ENCODE data around the gene GABRG1.

Gene GABRG1
- total RNA-seq, result 0 reads per million in 2 experiments

DNA sequence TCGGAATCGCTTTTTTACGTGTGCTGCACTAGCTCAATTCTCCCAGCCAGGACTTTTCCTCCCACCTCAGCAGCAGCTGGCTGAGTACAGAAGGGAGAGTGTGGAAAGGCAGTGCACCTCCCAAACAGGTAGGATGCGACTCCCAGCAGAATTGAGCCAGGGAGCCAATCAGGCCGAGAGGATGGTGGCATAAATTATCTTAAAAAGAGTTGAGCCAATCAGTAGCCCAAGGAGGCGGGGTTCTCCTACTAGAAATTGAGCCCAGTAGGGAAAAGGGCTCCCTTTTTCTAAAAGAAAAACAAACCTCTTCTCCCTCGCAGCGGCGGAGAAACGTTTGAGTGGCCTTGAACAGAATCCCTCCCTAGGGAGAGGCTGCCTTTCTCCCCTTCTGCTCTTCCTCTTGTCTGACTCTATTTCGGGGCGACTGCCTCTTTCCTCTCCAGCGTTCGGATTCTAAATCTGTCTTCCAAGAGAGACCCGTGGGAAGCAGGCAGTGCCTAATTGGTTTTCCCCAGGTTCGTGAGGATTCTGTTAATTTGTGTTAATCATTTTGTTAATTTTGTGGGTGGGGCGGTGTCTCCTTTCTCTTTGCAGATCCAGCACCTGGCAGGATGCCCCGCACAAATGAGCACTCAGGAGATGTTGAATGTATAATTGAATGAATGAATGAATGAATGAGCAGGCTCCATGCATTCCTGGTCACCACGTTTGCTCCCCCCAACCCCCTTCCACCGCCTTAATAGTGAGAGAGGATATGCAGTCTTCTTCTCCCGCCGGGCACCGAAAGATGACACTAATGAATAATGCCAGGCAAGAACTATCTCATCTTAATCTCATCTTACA lies at the start of gene GABRG1:
GABRG1 (minus strand) TSS at position 142 of the 843 bp plus-strand sequence; CDS start at position 1, 141 bp downstream.
- no peak for DNase-seq (ENCODE audit: low read depth)

- no peak for DNase-seq (ENCODE audit: low read depth)
Measured at GRCh38 chr4:46146993-46147392, 23.1 kb upstream of the GABRG1 start.

DNA sequence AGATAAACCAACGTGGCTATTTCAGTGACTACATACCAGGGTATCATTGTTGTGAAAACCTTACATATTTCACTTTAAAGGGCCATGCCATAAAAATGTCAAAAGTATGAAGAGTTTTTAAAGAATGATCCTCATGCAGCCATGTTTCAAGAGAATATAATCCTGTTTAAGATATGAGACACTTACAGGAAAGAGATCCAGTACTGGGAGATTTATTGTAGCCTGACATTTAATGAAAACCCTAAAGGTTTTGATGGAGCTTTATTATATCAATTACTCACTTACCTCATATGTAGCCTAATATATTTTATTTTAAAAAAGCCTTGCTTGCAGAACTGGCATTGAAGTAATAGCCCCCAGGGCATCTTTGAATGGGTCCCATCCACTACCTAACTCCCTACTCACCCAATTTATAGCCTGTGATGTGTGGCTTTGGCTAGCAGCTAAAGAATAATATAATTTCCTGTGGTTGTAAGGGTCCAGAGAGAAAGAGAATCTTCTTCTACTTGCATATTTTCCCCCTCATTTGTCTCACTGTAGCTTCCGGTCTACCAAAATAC lies 7.7 kb upstream of the GABRG1 start:
- DNase-seq (ENCODE audit: low read depth), result no peak

- no peak for DNase-seq (ENCODE audit: low read depth)
Measured at GRCh38 chr4:46124773-46125413, 1.0 kb upstream of the GABRG1 start.

- no peak for DNase-seq (ENCODE audit: low read depth)
Measured at GRCh38 chr4:46081674-46082073, 42.2 kb downstream of the GABRG1 start.

GRCh38 chr4:46081248-46081647 lies 42.6 kb downstream of the GABRG1 start:
- DNase-seq (ENCODE audit: low read depth), result no peak

- DNase-seq (ENCODE audit: low read depth), result no peak
Measured at GRCh38 chr4:46073778-46074177, 50.1 kb downstream of the GABRG1 start.

- no peak for DNase-seq (ENCODE audit: low read depth)
Measured at GRCh38 chr4:46051392-46051791, 72.5 kb downstream of the GABRG1 start.

GRCh38 chr4:46032056-46032455 lies 91.8 kb downstream of the GABRG1 start:
- no peak for DNase-seq (ENCODE audit: low read depth)

GRCh38 chr4:46016306-46016705 lies 107.5 kb downstream of the GABRG1 start:
- no peak for DNase-seq (ENCODE audit: low read depth)

GRCh38 chr4:45992728-45993127 lies 131.1 kb downstream of the GABRG1 start:
- no peak for DNase-seq (ENCODE audit: low read depth)

- DNase-seq (ENCODE audit: low read depth), result no peak
Measured at GRCh38 chr4:45989775-45990174, 134.1 kb downstream of the GABRG1 start.

DNA sequence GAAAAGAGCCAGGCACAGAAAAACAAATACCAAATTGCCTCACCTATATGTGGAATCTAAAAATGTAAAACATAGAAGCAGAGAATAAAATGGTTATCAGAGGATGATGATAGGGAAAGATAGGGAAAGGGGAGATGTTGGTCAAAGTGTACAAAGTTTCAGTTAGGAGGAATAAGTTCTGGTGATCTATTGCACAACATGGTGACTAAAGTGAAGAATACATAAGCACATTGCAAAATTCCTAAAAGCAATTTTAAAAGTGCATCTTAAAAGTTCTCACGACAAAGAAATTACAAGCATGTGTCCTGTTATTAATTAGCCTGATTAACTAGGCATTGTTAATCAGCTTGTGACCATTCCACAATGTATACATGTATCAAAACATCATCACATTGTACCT lies 136.0 kb downstream of the GABRG1 start:
- DNase-seq (ENCODE audit: low read depth), result no peak
